GM18873 (cell line): ENCODE measurements around the gene TRAPPC1.
"Not testable (repeated sequence)": the region's sequence is repeated elsewhere in the genome, so short reads cannot be mapped to it uniquely, and the experiment has no call there.

ENCODE experiments used
- ATAC-seq: cut with Tn5 transposase; IDR thresholded peaks from one replicate; pipeline ENCODE4 v1.9.1; 2021; ENCODE audit warnings: mild to moderate bottlenecking, moderate library complexity, moderate number of reproducible peaks; ENCODE audit not compliant: unreplicated experiment, low FRiP score

TRAPPC1 gene, protein sequence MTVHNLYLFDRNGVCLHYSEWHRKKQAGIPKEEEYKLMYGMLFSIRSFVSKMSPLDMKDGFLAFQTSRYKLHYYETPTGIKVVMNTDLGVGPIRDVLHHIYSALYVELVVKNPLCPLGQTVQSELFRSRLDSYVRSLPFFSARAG

GRCh38 chr17:7931709-7932482, at the start of gene TRAPPC1, which contains the start of gene CNTROB:
TSS of gene TRAPPC1 (minus strand) at chr17:7931946. CDS start at chr17:7931829, 117 bp downstream.
TSS of gene CNTROB (plus strand) at chr17:7932206. CDS start at chr17:7933080, 874 bp downstream.
- peak; percentile 90 for ATAC-seq

DNA sequence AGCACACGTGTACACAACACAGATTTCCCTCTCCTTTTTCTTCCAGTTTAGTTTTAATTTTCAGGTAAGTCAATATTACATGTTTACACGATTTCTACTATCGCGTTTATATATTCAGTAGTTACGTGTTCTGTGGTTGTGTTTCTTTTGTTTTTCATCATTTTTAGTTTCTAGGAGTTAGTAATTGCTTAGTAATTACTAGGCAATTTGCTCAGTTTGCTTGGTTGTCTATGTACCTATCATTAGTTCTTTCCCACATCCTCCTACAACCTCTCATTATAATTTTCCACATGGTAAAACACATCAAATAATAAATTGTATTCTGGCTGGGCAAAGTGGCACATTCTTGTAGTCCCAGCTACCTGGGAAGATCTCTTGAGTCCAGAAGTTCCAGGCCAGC, 46.1 kb upstream of the TRAPPC1 start:
- ATAC-seq = no peak

- no peak for ATAC-seq
Measured at GRCh38 chr17:7977039-7977438, 45.3 kb upstream of the TRAPPC1 start.

GRCh38 chr17:7974638-7975131, 42.9 kb upstream of the TRAPPC1 start:
- ATAC-seq = no peak

- ATAC-seq = no peak
Measured at GRCh38 chr17:7972131-7972785, 40.5 kb upstream of the TRAPPC1 start.

DNA sequence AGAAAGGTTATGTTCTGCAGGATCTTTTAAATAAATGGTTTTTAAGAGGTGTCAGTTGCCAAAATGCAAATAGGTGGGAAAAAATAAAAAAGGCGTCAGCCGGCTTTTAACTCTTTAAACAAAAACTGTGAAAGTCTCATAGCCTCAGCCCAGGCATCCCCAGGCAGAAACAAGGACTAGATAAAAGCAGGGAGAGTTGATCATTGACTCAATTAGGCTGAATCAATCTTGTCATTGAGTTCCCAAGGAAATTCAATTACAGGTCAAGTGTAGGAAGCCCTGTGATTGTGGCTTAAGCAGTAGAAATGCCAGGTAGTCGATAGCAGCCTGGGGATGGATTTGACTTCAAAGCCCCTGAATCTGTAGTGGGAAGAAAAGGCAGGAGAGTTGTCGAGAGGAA, 39.9 kb upstream of the TRAPPC1 start:
- ATAC-seq = no peak

DNA sequence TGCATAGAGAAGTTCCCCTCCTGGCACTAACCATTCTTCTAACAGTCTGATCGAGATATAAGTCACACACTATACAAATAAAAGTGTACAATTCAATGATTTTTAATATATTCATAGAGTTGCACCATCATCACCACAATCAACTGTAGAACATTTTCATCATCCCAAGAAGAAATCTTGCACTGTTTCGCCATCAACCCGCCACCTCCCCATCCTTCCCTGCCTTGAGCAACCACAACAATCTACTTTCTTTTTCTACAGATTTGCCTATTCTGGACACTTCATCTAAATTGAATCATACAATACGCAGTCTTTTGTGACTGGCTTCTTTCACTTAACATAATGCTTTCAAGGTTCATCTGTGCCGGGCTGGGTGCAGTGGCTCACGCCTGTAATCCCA, 37.7 kb upstream of the TRAPPC1 start:
- no peak for ATAC-seq

- ATAC-seq = no peak
Measured at GRCh38 chr17:7967751-7968150, 36.0 kb upstream of the TRAPPC1 start.

- ATAC-seq = no peak
Measured at GRCh38 chr17:7961421-7961820, 29.7 kb upstream of the TRAPPC1 start.

GRCh38 chr17:7959503-7960253, 27.9 kb upstream of the TRAPPC1 start:
- no peak for ATAC-seq

DNA sequence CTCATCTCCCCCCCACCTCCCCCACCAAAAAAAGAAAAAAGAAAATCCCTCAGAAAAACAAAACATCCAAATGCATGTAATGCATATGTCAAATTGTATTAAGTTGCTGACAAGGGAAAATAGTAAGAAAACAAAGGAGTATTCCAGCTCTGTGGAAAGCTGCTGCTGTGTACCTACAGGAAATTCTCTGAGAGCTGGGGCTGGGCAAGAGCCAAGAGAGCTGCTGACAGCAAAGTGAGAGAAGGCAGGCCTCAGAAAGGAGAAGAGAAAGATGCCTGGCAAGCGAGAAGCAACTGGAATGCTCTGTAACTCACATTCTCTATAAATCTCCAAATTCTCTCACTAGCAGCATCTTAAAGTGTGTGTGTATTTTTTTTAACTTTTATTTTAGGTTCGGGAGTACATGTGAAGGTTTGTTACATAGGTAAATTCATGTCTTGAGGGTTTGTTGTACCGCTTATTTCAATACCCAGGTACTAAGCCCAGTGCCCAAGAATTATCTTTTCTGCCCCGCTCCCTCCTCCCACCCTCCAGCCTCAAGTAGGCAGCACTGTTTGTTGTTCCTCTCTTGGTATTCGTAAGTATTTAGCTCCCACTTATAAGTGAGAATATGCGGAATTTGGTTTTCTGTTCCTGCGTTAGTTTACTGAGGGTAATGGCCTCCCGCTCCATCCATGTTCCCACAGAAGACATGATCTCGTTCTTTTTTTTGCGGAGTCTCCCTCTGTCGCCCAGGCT, 24.7 kb upstream of the TRAPPC1 start:
- ATAC-seq = no peak

DNA sequence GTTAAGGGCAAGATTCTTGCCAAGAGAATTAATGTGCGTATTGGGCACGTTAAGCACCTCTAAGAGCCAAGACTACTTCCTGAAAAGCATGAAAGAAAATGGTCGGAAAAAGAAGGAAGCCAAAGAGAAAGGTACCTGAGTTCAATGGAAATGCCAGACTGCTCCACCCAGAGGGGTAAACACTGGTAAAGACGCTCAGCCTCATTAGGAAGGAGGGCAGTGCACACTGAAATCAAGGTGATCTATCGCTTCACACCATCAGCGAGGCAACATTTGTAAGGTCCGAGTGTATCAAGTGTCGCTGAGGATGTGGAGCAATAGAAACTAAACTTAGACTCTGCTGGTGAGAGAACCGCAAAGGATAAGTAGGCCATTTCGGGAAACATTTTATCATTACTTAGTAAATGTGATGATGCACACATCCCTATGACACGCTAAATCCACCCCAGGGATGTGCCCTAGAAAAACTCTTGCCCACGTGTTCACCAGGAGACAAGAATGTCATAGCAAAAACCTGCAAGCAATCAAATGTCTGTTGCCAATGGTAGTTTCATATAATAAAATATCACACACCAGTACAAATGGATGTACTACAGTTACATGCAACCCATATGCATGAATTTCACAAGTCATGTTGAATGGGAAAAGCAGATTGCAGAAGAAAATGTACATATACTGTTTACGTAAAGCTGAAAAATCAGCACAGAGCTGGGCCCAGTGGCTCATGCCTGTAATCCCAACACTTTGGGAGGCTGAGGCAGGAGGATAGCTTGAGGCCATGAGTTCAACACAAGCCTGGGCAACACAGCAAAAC, 23.9 kb upstream of the TRAPPC1 start:
- ATAC-seq = no peak

- not testable (repeated sequence) for ATAC-seq
Measured at GRCh38 chr17:7953266-7953665, 21.5 kb upstream of the TRAPPC1 start.

DNA sequence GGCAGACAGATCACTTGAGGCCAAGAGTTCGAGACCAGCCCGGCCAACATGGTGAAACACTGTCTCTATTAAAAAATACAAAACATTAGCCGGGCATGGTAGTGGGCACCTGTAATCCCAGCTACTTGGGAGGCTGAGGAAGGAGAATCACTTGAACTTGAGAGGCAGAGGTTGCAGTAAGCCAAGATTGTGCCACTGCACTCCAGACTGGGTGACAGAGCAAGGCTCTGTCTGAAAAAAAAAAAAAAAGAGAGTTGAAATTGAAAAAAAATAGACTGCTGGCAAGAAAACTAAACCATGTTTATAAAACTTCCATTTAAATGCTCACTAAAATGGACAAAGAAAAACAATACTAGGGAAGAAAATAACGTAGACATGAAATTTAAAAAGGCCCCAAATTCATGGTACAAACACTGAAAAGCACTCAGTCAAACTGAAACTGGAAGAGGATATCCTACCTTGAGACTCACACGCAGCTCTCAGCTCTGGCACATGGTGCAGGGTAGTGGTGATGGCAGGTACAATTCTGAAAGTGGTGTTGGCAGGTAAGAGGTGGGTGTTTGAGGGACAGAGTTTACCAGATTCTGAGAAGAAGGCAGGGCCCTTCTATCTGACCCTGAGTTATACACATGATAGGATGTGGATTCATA, 19.5 kb upstream of the TRAPPC1 start:
- no peak for ATAC-seq

GRCh38 chr17:7950578-7950977, 18.8 kb upstream of the TRAPPC1 start:
- no peak for ATAC-seq

- no peak for ATAC-seq
Measured at GRCh38 chr17:7947651-7948050, 15.9 kb upstream of the TRAPPC1 start.

DNA sequence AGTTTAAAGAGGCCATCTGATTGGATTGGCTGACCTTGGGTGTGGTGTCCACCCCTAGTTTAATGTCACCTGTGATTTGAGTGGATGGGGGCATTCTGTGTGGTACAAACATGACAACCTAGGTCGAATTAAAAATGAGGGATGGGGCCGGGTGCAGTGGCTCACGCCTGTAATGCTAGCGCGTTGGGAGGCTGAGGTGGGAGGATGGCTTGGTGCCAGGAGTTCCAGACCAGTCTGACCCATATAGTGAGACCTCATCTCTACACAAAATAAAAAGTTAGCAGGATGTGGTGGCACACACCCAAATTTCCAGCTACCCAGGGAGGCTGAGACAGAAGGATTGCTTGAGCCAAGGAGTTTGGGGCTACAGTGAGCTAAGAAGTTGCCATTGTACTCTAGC, 14.7 kb upstream of the TRAPPC1 start:
- ATAC-seq = no peak

GRCh38 chr17:7945651-7946050, 13.9 kb upstream of the TRAPPC1 start:
- no peak for ATAC-seq

GRCh38 chr17:7944326-7944725, 12.6 kb upstream of the TRAPPC1 start:
- no peak for ATAC-seq
